Umbilical cord (tissue), 2 donors: ENCODE results near the gene GXYLT2. TPM values are rescaled to one million over a fixed set of nuclear protein-coding genes. Genes with fewer than 3 reads are reported as not detected.

Experiments used
- DNase-seq: peaks from one replicate; pipeline ENCODE4 v3.0.0-alpha.2; 2015; ENCODE audit warnings: low spot score
- total RNA-seq: library from RNA; depleted of rRNA; stranded (reverse); fragments of >200 nt; gene quantifications from one replicate; pipeline ENCODE4 v1.2.3, GENCODE V29; 2014; ENCODE audit warnings: low replicate concordance; ENCODE audit not compliant: insufficient read depth

GXYLT2 gene
- total RNA-seq, 1 donor from 2014 or later = 82.8 TPM

- DNase-seq = no peak
Measured at GRCh38 chr3:72932416-72932815, 44.6 kb downstream of the GXYLT2 start.

GRCh38 chr3:72938471-72939265 is 50.8 kb downstream of the GXYLT2 start:
- DNase-seq = peak; percentile 98

DNA sequence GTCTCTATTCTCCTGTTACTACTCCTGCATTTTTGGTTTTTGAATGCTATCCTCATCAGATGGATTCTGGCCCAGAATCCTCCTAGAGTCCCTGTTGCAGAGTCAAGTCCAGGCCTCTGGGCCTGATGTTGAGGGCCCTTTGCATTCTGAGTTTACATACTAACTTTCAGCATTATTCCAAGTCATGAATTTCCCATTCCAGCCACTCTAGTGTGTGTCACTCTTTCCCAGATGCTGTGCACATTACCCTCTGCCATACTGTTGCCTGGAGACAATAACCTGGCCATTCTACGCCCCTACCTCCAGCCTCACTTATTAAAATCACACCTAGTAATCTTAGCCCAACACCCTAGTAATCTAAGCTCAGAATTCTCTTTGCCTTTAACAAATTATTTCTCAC is 53.4 kb downstream of the GXYLT2 start:
- no peak for DNase-seq

- DNase-seq = no peak
Measured at GRCh38 chr3:72942427-72942826, 54.6 kb downstream of the GXYLT2 start.

DNA sequence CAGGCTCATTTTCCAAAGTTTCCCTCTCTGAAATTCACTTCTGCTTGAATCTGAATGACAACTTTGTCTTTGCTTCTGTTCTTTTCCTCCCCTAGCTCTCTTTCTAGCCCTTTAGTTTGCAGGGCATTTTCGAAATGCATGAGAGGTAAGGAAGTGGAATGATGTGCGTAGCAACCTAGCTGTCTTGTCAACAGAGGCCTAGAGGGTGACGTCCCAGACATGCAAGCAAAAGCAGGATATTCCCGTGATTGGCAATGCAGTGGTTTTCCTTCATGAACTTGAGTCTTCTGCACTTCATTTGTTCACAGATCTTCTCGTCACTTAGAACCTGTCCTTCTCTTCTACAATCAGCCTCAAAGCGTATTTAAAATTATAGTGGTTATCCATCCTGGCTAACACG is 56.9 kb downstream of the GXYLT2 start:
- DNase-seq = no peak

- DNase-seq = peak; percentile 46
Measured at GRCh38 chr3:72947715-72948490, 60.1 kb downstream of the GXYLT2 start.

DNA sequence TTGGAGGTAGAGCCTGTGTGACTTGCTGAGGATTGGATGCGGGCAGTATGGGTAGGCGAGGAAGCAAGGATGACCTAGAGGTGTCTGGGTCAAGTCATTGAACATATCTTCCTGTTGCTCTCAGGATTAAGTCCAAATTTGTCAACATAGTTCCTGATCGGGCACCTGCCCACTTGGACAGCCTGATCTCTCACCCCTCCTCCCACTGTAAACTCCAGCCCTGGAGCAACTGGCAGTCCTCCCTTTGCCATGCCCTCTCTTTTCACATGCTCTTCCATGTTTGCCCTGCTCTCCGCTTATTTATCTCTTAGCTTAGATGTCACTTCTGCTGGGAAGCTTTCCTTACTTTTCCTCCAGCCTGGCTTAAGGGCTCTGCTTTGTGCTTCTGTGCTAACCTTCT is 61.2 kb downstream of the GXYLT2 start:
- no peak for DNase-seq

- DNase-seq = no peak
Measured at GRCh38 chr3:72950372-72950771, 62.5 kb downstream of the GXYLT2 start.

- no peak for DNase-seq
Measured at GRCh38 chr3:72950801-72951200, 63.0 kb downstream of the GXYLT2 start.

DNA sequence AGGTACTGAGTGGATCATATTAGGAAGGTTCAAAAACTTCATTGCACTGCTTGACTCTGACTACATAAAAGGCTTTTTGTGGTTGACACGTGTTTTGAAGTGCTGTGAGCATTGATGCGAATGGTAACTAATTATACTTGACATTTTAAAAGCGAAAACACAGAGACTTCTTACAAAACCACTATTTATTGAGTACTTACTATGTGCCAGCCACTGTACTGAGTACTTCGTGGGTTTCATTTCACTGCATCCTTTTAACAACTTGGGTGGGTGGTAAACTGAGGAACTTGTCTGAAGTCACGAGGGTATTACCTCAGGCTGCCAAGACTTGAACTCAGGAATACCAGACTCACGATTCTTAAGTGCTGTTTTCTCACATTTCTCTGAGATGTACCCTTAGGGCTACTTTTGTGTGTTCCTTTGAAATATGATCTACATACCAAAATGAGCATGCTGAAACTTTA is 63.4 kb downstream of the GXYLT2 start:
- DNase-seq = no peak

GRCh38 chr3:72953325-72953956 is 65.6 kb downstream of the GXYLT2 start:
- no peak for DNase-seq

GRCh38 chr3:72957297-72957696 is 69.5 kb downstream of the GXYLT2 start:
- no peak for DNase-seq

DNA sequence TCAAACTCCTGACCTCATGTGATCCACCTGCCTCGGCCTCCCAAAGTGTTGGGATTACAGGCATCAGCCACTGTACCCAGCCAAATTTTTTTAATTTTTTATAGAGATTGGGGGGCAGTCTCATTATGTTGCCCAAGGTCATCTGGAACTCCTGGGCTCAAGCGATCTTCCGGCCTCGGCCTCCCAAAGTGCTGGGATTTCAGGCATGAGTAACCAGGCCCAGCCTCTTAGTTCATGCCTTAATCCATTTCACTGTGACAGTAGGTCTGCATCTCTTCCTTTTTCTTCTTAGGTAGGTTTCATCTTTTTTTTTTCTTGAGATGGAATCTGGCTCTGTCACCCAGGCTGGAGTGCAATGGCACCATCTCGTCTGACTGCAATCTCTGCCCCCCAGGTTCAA is 71.5 kb downstream of the GXYLT2 start:
- no peak for DNase-seq

GRCh38 chr3:72960812-72961518 is 73.1 kb downstream of the GXYLT2 start:
- peak; percentile 75 for DNase-seq

DNA sequence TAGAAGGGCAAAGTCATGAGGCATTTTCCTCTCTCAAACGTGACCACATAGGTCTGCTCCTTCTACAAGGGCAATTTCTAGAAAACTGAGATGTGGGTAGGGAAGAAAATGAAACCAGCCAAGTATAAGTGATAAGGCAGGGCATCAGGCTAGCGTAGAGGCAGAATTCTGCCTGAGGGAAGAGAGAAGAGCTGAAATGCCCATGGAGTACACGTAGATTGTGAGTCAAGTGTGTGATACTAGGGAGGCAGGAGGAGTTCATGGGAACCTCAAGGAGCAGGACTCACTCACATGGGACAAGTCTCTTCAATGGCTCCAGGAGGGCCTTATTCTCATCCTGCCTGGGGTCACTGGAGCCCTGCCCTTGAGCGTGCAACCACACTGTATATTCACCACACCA is 73.9 kb downstream of the GXYLT2 start:
- no peak for DNase-seq

GRCh38 chr3:72962317-72962716 is 74.5 kb downstream of the GXYLT2 start:
- no peak for DNase-seq

- DNase-seq = no peak
Measured at GRCh38 chr3:72964633-72965032, 76.8 kb downstream of the GXYLT2 start.

DNA sequence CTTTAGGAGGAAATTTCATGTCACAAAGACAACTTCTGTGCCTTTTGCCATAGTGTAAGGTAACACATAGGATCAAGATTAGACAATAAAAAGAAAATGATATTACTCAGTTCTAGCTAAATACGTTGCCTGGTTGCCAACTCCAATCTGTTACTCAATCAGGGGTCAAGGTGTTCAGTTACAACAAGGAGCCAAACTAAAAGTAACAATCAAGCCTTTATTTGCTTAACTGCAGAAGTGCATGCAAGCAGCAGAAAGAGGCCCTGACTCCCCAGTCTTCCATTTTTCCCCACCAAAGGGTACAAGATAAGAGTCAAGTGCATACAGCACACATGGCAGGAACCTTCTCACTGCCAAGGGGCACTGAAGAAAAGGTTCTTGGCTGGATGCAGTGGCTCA is 80.4 kb downstream of the GXYLT2 start:
- no peak for DNase-seq

DNA sequence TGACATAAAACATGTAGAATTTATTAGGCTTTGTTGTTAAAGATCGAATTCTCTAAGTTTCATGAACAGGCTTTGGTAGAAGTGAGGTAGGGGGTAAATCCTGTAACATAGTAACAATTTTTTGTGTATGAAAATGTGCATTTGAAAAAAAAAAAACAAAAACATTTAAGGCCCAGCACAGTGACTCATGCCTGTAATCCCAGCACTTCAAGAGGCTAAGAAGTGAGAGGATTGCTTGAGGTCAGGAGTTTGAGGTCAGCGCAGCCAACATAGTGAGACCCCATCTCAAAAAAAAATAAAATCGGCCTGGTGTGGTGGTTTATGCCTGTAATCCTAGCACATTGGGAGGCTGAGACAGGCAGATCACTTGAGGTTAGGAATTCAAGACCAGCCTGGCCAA is 81.9 kb downstream of the GXYLT2 start:
- peak; percentile 50 for DNase-seq

GRCh38 chr3:72970942-72971341 is 83.1 kb downstream of the GXYLT2 start:
- DNase-seq = no peak

DNA sequence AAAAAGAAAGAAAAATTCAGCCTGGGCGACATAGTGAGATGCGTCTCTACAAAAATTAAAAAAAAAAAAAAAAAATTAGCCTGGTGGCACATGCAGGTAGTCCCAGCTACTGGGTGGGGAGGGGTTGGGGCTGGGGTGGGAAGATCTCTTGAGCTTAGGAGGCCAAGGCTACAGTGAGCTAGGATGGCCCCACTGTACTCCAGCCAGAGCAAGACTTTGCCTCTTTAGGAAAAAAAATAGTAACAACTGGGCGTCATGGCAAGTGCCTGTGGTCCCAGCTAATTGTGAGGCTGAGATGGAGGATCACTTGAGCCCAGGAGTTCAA is 84.8 kb downstream of the GXYLT2 start:
- no peak for DNase-seq
